HL-60 (cell line): ENCODE data around the gene SDK1.

ENCODE experiments used
- DNase-seq, 2 experiments: peaks; one replicate each; pipeline ENCODE4 v3.0.0-alpha.2; 2010 to 2020; ENCODE audit warnings: low read depth in 1 of 2, low spot score in 1 of 2
- H3K27ac ChIP-seq: fragments of 250-450 bp; sonication (Bioruptor Pico); replicated peaks from 2 replicates; pipeline ENCODE4 v1.5.1; 2020; ENCODE audit warnings: mild to moderate bottlenecking, moderate library complexity
- H3K27me3 ChIP-seq: fragments of 250-450 bp; sonication (Bioruptor Pico); 2 replicates; pipeline ENCODE4 v1.5.1; 2021; ENCODE audit warnings: mild to moderate bottlenecking, moderate library complexity; ENCODE audit not compliant: insufficient read depth, poor library complexity, severe bottlenecking
- H3K4me3 ChIP-seq: replicated peaks from 2 replicates; pipeline ENCODE4 v1.5.1; 2011; ENCODE audit warnings: mild to moderate bottlenecking, control low read depth, low read length; ENCODE audit not compliant: insufficient read depth
- CTCF ChIP-seq: IDR thresholded peaks from one replicate; pipeline ENCODE4 v1.5.1; 2011; ENCODE audit warnings: low read length, control low read depth, inconsistent platforms; ENCODE audit not compliant: insufficient read depth
- GABPA ChIP-seq: IDR thresholded peaks from 2 replicates; pipeline ENCODE4 v1.6.1; 2012; ENCODE audit warnings: low read depth
- POLR2AphosphoS5 ChIP-seq: IDR thresholded peaks from 2 replicates; pipeline ENCODE4 v1.6.1; 2012; ENCODE audit warnings: low read depth
- REST ChIP-seq: IDR thresholded peaks from 2 replicates; pipeline ENCODE4 v1.6.1; 2012; ENCODE audit warnings: low read depth; ENCODE audit not compliant: insufficient replicate concordance
- SPI1 ChIP-seq: IDR thresholded peaks from 2 replicates; pipeline ENCODE4 v1.6.1; 2012; ENCODE audit warnings: low read depth, mild to moderate bottlenecking, borderline replicate concordance

SDK1 gene

GRCh38 chr7:4000139-4000538 is 699.1 kb downstream of the SDK1 start:
- no peak for DNase-seq
- no peak overlapping the region for H3K4me3 ChIP-seq
- H3K27ac ChIP-seq: no peak overlapping the region
- TF ChIP-seq SPI1 (no peak), CTCF (no peak), POLR2AphosphoS5 (no peak), REST (no peak), GABPA (no peak)
- H3K27me3 ChIP-seq: no peaks in the 10 kb centered on the region

GRCh38 chr7:4000934-4001333 is 699.9 kb downstream of the SDK1 start:
- H3K27ac ChIP-seq: no peak overlapping the region
- DNase-seq: no peak
- TF ChIP-seq SPI1 (no peak), REST (no peak), CTCF (no peak), POLR2AphosphoS5 (no peak), GABPA (no peak)
- H3K4me3 ChIP-seq: no peak overlapping the region
- H3K27me3 ChIP-seq: no peaks in the 10 kb centered on the region

GRCh38 chr7:4001742-4002141 is 700.7 kb downstream of the SDK1 start:
- no peak for TF ChIP-seq GABPA
- TF ChIP-seq SPI1: no peak
- no peak for TF ChIP-seq CTCF
- no peak for TF ChIP-seq POLR2AphosphoS5
- no peak for TF ChIP-seq REST
- DNase-seq: no peak
- Histone ChIP-seq H3K4me3 (no peak overlapping the region), H3K27me3 (no peaks in the 10 kb centered on the region), H3K27ac (no peak overlapping the region)
